Tibial artery (tissue), 4 donors: ENCODE measurements around the gene DDX51.
"Not testable (repeated sequence)": the region's sequence is repeated elsewhere in the genome, so short reads cannot be mapped to it uniquely, and the experiment has no call there.

ENCODE experiments used
- DNase-seq, 2 donors: peaks; one replicate each; pipeline ENCODE4 v3.0.0-alpha.2; 2019
- H3K27ac ChIP-seq, 2 donors: fragments of 200-600 bp; sonication (generic) in 1 of 2; 1 replicate in 1 of 2; 2 replicates in 1 of 2; pipeline ENCODE4 v1.5.1; 2018 to 2019; ENCODE audit warnings: mild to moderate bottlenecking in 1 of 2
- H3K27me3 ChIP-seq, 2 donors: fragments of 200-600 bp; sonication (generic) in 1 of 2; one replicate each; pipeline versions ENCODE4 v1.5.1 to v1.6.0; 2016 to 2019
- H3K36me3 ChIP-seq, 3 donors: fragments of 200-600 bp; sonication (generic) in 2 of 3; one replicate each; pipeline ENCODE4 v1.5.1; 2016 to 2019; ENCODE audit warnings: mild to moderate bottlenecking in 2 of 3
- H3K4me1 ChIP-seq, 4 donors: fragments of 200-600 bp; sonication (generic) in 2 of 4; 1 replicate in 3 of 4; 2 replicates in 1 of 4; pipeline ENCODE4 v1.5.1; 2016 to 2019
- H3K4me3 ChIP-seq, 2 donors: fragments of 200-600 bp; sonication (generic) in 1 of 2; 1 replicate in 1 of 2; 2 replicates in 1 of 2; pipeline ENCODE4 v1.5.1; 2018 to 2019; ENCODE audit warnings: mild to moderate bottlenecking in 2 of 2
- H3K9me3 ChIP-seq, 3 donors: fragments of 200-600 bp; sonication (generic) in 1 of 3; one replicate each; pipeline ENCODE4 v1.5.1; 2016 to 2019
- CTCF ChIP-seq, 2 experiments: fragments of 200-600 bp in 1 of 2; fragments of 450-650 bp in 1 of 2; IDR thresholded peaks; one replicate each; pipeline ENCODE4 v1.5.1; 2017 to 2019; ENCODE audit warnings: antibody characterized with exemption in 2 of 2, mild to moderate bottlenecking in 1 of 2, moderate library complexity in 1 of 2
- intact Hi-C: fragments of 100-400 bp; cut with DNase I; formaldehyde crosslinking; loops from one replicate; pipeline ENCODE4 v1.15.0; 2023; ENCODE audit warnings: low total_unique reads

Gene DDX51

GRCh38 chr12:132105467-132105866 lies 38.7 kb downstream of the DDX51 start:
- intact Hi-C loops: no loop called here
- Histone ChIP-seq H3K4me3 (no peak overlapping the region), H3K4me1 (no peaks in the 10 kb centered on the region), H3K9me3 (no peaks in the 10 kb centered on the region), H3K27ac (no peak overlapping the region), H3K36me3 (peaks cover 0 to 51% (median 24%) of the 10 kb centered on the region in 3 donors), H3K27me3 (no peaks in the 10 kb centered on the region)
- DNase-seq: no peak
- no peak for TF ChIP-seq CTCF (IDR thresholded peaks at IDR 0.05)

- Histone ChIP-seq H3K9me3 (no peaks in the 10 kb centered on the region), H3K27ac (no peak overlapping the region), H3K4me3 (no peak overlapping the region), H3K4me1 (no peaks in the 10 kb centered on the region), H3K27me3 (no peaks in the 10 kb centered on the region), H3K36me3 (peaks cover 0 to 42% (median 11%) of the 10 kb centered on the region in 3 donors)
- no peak for TF ChIP-seq CTCF (IDR thresholded peaks at IDR 0.05)
- intact Hi-C loops: no loop called here
- DNase-seq: no peak
These were observed 40.4 kb downstream of the DDX51 start for GRCh38 chr12:132103542-132104308.

GRCh38 chr12:132103072-132103471 lies 41.0 kb downstream of the DDX51 start:
- H3K4me1 ChIP-seq, H3K9me3 ChIP-seq, H3K4me3 ChIP-seq, H3K27me3 ChIP-seq, intact Hi-C loops, H3K27ac ChIP-seq, DNase-seq: not testable (repeated sequence)
- H3K36me3 ChIP-seq: peaks cover 0 to 35% (median 11%) of the 10 kb centered on the region in 3 donors

- TF ChIP-seq CTCF (IDR thresholded peaks at IDR 0.05): no peak
- no peak for DNase-seq
- Histone ChIP-seq H3K9me3 (no peaks in the 10 kb centered on the region), H3K36me3 (peaks cover 0 to 34% (median 11%) of the 10 kb centered on the region in 3 donors), H3K27me3 (no peaks in the 10 kb centered on the region), H3K4me3 (no peak overlapping the region), H3K4me1 (no peaks in the 10 kb centered on the region), H3K27ac (no peak overlapping the region)
- intact Hi-C loops: no loop called here
These were observed 41.8 kb downstream of the DDX51 start for GRCh38 chr12:132102297-132102696.

GRCh38 chr12:132100306-132101065 lies 43.6 kb downstream of the DDX51 start:
- intact Hi-C loops: no loop called here
- no peak for DNase-seq
- TF ChIP-seq CTCF (IDR thresholded peaks at IDR 0.05): no peak
- no peaks in the 10 kb centered on the region for H3K9me3 ChIP-seq
- no peak overlapping the region for H3K4me3 ChIP-seq
- peaks cover 0 to 37% (median 6%) of the 10 kb centered on the region in 3 donors for H3K36me3 ChIP-seq
- H3K27ac ChIP-seq: no peak overlapping the region
- no peaks in the 10 kb centered on the region for H3K4me1 ChIP-seq
- H3K27me3 ChIP-seq: no peaks in the 10 kb centered on the region

- no peaks in the 10 kb centered on the region for H3K4me1 ChIP-seq
- peaks cover 0 to 29% (median 0%) of the 10 kb centered on the region in 3 donors for H3K36me3 ChIP-seq
- DNase-seq: no peak
- H3K27me3 ChIP-seq: no peaks in the 10 kb centered on the region
- H3K4me3 ChIP-seq: no peak overlapping the region
- intact Hi-C loops: no loop called here
- H3K27ac ChIP-seq: no peak overlapping the region
- no peaks in the 10 kb centered on the region for H3K9me3 ChIP-seq
- no peak for TF ChIP-seq CTCF (IDR thresholded peaks at IDR 0.05)
These were observed 44.4 kb downstream of the DDX51 start for GRCh38 chr12:132099739-132100138.
